ENCODE data around the gene FECH. TPM values are rescaled to one million over a fixed set of nuclear protein-coding genes. Genes with fewer than 3 reads are reported as not detected.

FECH gene
- total RNA-seq, 4 donors from 2014 or later: 19.3 to 25.0 (median 21.9) TPM

DNA sequence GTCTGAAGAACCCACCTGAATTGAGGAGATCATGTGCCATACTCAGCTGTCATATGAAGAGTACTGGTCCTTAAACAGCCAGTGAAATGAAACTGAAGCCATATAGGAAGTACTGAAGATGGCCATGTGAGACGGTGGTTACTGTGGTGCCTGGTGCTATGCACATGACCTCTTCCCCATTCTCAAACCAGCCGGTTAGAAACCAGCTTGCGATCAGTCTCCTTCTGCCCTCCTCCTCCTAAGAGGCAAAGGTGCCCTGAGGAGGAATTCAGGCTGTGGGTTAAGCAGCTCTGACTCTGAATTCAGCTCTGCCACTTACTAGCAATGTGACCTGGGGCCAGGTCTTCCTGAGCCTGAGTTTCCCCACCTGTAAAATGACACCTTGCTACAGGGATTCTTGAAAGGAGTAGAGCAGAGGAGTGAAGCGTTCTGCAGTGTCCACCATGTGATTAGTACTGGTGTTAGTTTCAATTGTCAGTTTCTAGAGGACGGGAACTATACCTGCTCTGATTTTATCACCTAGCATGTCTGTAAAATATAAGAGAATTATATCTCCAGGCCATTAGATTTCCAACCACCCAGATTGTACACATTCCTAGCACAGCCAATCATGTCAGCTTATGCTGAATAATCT, 5.1 kb downstream of the FECH start:
- no peak overlapping the region for H3K27ac ChIP-seq
- TF ChIP-seq POLR2A (IDR thresholded peaks at IDR 0.05): no peak
- no peak for TF ChIP-seq CTCF (IDR thresholded peaks at IDR 0.05)
- peak in 2 of 3 donors; percentile 54 to 73 for DNase-seq
- peaks cover 0 to 11% (median 4%) of the 10 kb centered on the region in 4 donors for H3K4me1 ChIP-seq
- peaks cover 0 to 6% (median 0%) of the 10 kb centered on the region in 3 donors for H3K36me3 ChIP-seq
- H3K9me3 ChIP-seq: no peaks in the 10 kb centered on the region
- H3K4me3 ChIP-seq: no peak overlapping the region
- H3K27me3 ChIP-seq: no peaks in the 10 kb centered on the region

- Histone ChIP-seq H3K4me3 (no peak overlapping the region), H3K36me3 (peaks cover 0 to 6% (median 0%) of the 10 kb centered on the region in 3 donors), H3K4me1 (no peaks in the 10 kb centered on the region), H3K9me3 (no peaks in the 10 kb centered on the region), H3K27ac (no peak overlapping the region), H3K27me3 (no peaks in the 10 kb centered on the region)
- no peak for DNase-seq
- TF ChIP-seq POLR2A (IDR thresholded peaks at IDR 0.05) (no peak), CTCF (IDR thresholded peaks at IDR 0.05) (no peak)
Observed at GRCh38 chr18:57579934-57580333, 6.6 kb downstream of the FECH start.

DNA sequence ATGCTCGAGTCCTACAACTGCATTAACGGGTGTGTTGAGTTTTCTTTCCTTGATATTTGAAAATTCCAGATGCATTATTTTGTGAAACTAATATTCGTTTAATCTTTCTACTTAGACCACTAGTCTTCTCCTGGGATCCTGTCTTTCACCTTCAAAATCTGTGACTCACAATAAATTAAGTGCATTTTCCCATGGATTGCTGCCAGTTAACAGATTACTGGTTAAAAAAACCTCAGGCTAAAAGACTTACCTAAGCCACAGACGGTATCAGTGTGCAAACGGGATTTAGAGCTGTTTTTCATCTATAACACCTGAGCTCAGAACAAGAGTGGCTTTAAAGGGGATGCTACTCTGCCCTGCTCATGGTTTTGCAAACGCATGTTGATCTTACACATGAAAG, 10.2 kb downstream of the FECH start:
- no peak for TF ChIP-seq POLR2A (IDR thresholded peaks at IDR 0.05)
- no peak for TF ChIP-seq CTCF (IDR thresholded peaks at IDR 0.05)
- Histone ChIP-seq H3K27me3 (no peaks in the 10 kb centered on the region), H3K36me3 (peaks cover 0 to 23% (median 0%) of the 10 kb centered on the region in 3 donors), H3K27ac (no peak overlapping the region), H3K4me1 (no peaks in the 10 kb centered on the region), H3K4me3 (no peak overlapping the region), H3K9me3 (no peaks in the 10 kb centered on the region)
- DNase-seq: no peak

GRCh38 chr18:57575542-57575941, 11.0 kb downstream of the FECH start:
- Histone ChIP-seq H3K27me3 (no peaks in the 10 kb centered on the region), H3K27ac (no peak overlapping the region), H3K4me1 (no peaks in the 10 kb centered on the region), H3K9me3 (no peaks in the 10 kb centered on the region), H3K4me3 (no peak overlapping the region), H3K36me3 (peaks cover 0 to 30% (median 0%) of the 10 kb centered on the region in 3 donors)
- TF ChIP-seq POLR2A (IDR thresholded peaks at IDR 0.05) (no peak), CTCF (IDR thresholded peaks at IDR 0.05) (no peak)
- DNase-seq: no peak

GRCh38 chr18:57574866-57575265, 11.6 kb downstream of the FECH start:
- Histone ChIP-seq H3K27me3 (no peaks in the 10 kb centered on the region), H3K36me3 (peaks cover 0 to 36% (median 0%) of the 10 kb centered on the region in 3 donors), H3K9me3 (no peaks in the 10 kb centered on the region), H3K27ac (no peak overlapping the region), H3K4me1 (no peaks in the 10 kb centered on the region), H3K4me3 (no peak overlapping the region)
- no peak for DNase-seq
- TF ChIP-seq POLR2A (IDR thresholded peaks at IDR 0.05) (no peak), CTCF (IDR thresholded peaks at IDR 0.05) (no peak)
